K562 (cell line): ENCODE results near the gene NOL4. TPM values are rescaled to one million over a fixed set of nuclear protein-coding genes. Genes with fewer than 3 reads are reported as not detected.

ENCODE experiments used
- ATAC-seq: fragments of 200-7000 bp; cut with Tn5 transposase; 3 replicates; pipeline ENCODE4 v1.9.1; 2020; ENCODE audit warnings: moderate library complexity
- BruUV-seq: library from RNA; stranded (reverse); fragments of 400-500 nt; replicated peaks from 2 replicates; lab custom pipeline; 2021; lab: Mats Ljungman, UMichigan
- CTCF ChIA-PET: fragments of 300-600 bp; formaldehyde crosslinking; extraction: SDS; loops from one replicate; lab custom pipeline; 2021; ENCODE audit warnings: low intra/inter-chr PET ratio; lab: Yijun Ruan, JAX
- POLR2A ChIA-PET: fragments of 300-600, 350-650 bp; sonication (Branson Sonifier 250); formaldehyde crosslinking; extraction: SDS; loops from one replicate; lab custom pipeline; 2021; ENCODE audit warnings: antibody characterized with exemption, inconsistent platforms; lab: Yijun Ruan, JAX
- DNase-seq, 4 experiments: peaks; one replicate each; pipeline versions ENCODE4 v3.0.0 to v3.0.0-alpha.2; 2011 to 2018; ENCODE audit warnings: low spot score in 3 of 4, mixed read lengths in 3 of 4; ENCODE audit errors: extremely low read depth in 1 of 4
- FAIRE-seq: peaks from 2 replicates; lab custom pipeline; 2011; peaks lifted over from hg19 to GRCh38; lab: Jason Lieb, UNC
- H2AFZ ChIP-seq: 2 replicates; pipeline ENCODE4 v1.6.0; 2011; ENCODE audit warnings: low read depth, low read length, control low read depth, inconsistent platforms
- H3K27ac ChIP-seq: fragments of 200-600 bp; 3 replicates; pipeline ENCODE4 v1.8.0; 2011; ENCODE audit warnings: low read depth, mild to moderate bottlenecking, control low read depth, inconsistent platforms, low read length, moderate library complexity, mixed read lengths; ENCODE audit errors: extremely low read depth
- H3K27me3 ChIP-seq, 2 experiments: fragments of 300-600 bp in 1 of 2; 2 replicates in 1 of 2; 3 replicates in 1 of 2; pipeline versions ENCODE4 v1.6.0 to v1.8.0; 2011; ENCODE audit warnings: inconsistent platforms in 2 of 2, low read length in 2 of 2, mild to moderate bottlenecking in 1 of 2, mixed read lengths in 1 of 2, moderate library complexity in 1 of 2; ENCODE audit not compliant: control insufficient read depth in 2 of 2, insufficient read depth in 2 of 2
- H3K36me3 ChIP-seq: fragments of 300-600 bp; 3 replicates; pipeline ENCODE4 v1.8.0; 2011; ENCODE audit warnings: mild to moderate bottlenecking, low read length, inconsistent platforms; ENCODE audit not compliant: control insufficient read depth, insufficient read depth
- H3K4me1 ChIP-seq, 2 experiments: fragments of 200-600 bp in 1 of 2; replicated peaks in 1 of 2; 2 replicates in 1 of 2; 3 replicates in 1 of 2; pipeline versions ENCODE4 v1.5.1 to v1.8.0; 2011; ENCODE audit warnings: inconsistent platforms in 2 of 2, low read length in 2 of 2, mild to moderate bottlenecking in 1 of 2, mixed read lengths in 1 of 2, moderate library complexity in 1 of 2; ENCODE audit not compliant: control insufficient read depth in 2 of 2, insufficient read depth in 2 of 2
- H3K4me2 ChIP-seq: 2 replicates; pipeline ENCODE4 v1.6.1; 2011; ENCODE audit warnings: low read length, control low read depth, inconsistent platforms, mixed read lengths; ENCODE audit not compliant: insufficient read depth
- H3K4me3 ChIP-seq: fragments of 200-600 bp; sonication (generic), shearing (Covaris generic); 2 replicates; pipeline ENCODE4 v1.5.1; 2016; ENCODE audit warnings: control low read depth, inconsistent platforms
- H3K79me2 ChIP-seq: fragments of 200-600 bp; 3 replicates; pipeline ENCODE4 v1.8.0; 2011; ENCODE audit warnings: low read length, inconsistent platforms; ENCODE audit not compliant: control insufficient read depth, insufficient read depth
- H3K9ac ChIP-seq, 2 experiments: 2 replicates each; pipeline versions ENCODE4 v1.6.0 to v1.6.1; 2011; ENCODE audit warnings: low read depth in 2 of 2, low read length in 2 of 2, control low read depth in 1 of 2, inconsistent platforms in 1 of 2, mild to moderate bottlenecking in 1 of 2, mixed read lengths in 1 of 2; ENCODE audit not compliant: insufficient read depth in 1 of 2
- H3K9me1 ChIP-seq: one replicate; pipeline ENCODE4 v1.6.0; 2011; ENCODE audit warnings: inconsistent platforms, mild to moderate bottlenecking, low read length, moderate library complexity; ENCODE audit not compliant: control insufficient read depth, insufficient read depth
- H3K9me3 ChIP-seq: replicated peaks from 2 replicates; pipeline ENCODE4 v1.5.1; 2011; ENCODE audit warnings: low read depth, low read length, inconsistent platforms; ENCODE audit not compliant: control insufficient read depth, insufficient read depth
- H4K20me1 ChIP-seq: replicated peaks from 2 replicates; pipeline ENCODE4 v1.6.1; 2011; ENCODE audit warnings: low read length, inconsistent platforms, mixed read lengths; ENCODE audit not compliant: control insufficient read depth, insufficient read depth
- ETV6 ChIP-seq, 3 experiments: fragments of 150-350 bp in 1 of 3; sonication (generic) in 1 of 3; formaldehyde crosslinking in 1 of 3; IDR thresholded peaks; 2 replicates each; pipeline versions ENCODE4 v1.6.1 to v1.8.0; 2014 to 2022; ENCODE audit warnings: borderline replicate concordance in 2 of 3, low read depth in 2 of 3, antibody characterized with exemption in 1 of 3, low read length in 1 of 3, mild to moderate bottlenecking in 1 of 3, missing genetic modification reagents in 1 of 3
- HEY1 ChIP-seq: fragments of 250-450 bp; sonication (Bioruptor Pico); IDR thresholded peaks from 2 replicates; pipeline ENCODE4 v1.5.0; 2020; ENCODE audit warnings: mild to moderate bottlenecking, moderate library complexity, borderline replicate concordance
- MCM7 ChIP-seq, 2 experiments: fragments of 450-650 bp; IDR thresholded peaks; 2 replicates each; pipeline ENCODE4 v1.6.1; 2016 to 2018
- NR2C1 ChIP-seq, 2 experiments: fragments of 450-650 bp; IDR thresholded peaks; 2 replicates each; pipeline ENCODE4 v1.6.1; 2017; ENCODE audit warnings: mild to moderate bottlenecking in 2 of 2, antibody characterized with exemption in 1 of 2, inconsistent platforms in 1 of 2, missing compliant biosample characterization in 1 of 2, missing genetic modification characterization in 1 of 2
- PML ChIP-seq: IDR thresholded peaks from 2 replicates; pipeline ENCODE4 v1.6.1; 2012; ENCODE audit warnings: low read length, inconsistent platforms
- RFX7 ChIP-seq: fragments of 250-450 bp; sonication (Bioruptor Pico); IDR thresholded peaks from 2 replicates; pipeline ENCODE4 v1.5.1; 2021; ENCODE audit warnings: mild to moderate bottlenecking
- XRCC3 ChIP-seq: fragments of 450-650 bp; IDR thresholded peaks from 2 replicates; pipeline ENCODE4 v1.6.1; 2017; ENCODE audit warnings: mild to moderate bottlenecking, moderate library complexity
- WGBS: fragments of 100-300 bp; shearing (Covaris generic); methylation state at CpG from one replicate; pipeline ENCODE4 v1.1.6; 2016; ENCODE audit warnings: low coverage, mixed read lengths; ENCODE audit not compliant: insufficient coverage; ENCODE audit errors: missing lambda C conversion rate; 5-methylcytosine and 5-hydroxymethylcytosine counted together
- in situ Hi-C: fragments of 300-500 bp; cut with MboI; formaldehyde crosslinking; loops from 4 replicates; pipeline ENCODE4 v1.15.0; 2018; ENCODE audit warnings: inconsistent platforms, mixed read lengths
- intact Hi-C: fragments of 100-400 bp; cut with micrococcal nuclease; formaldehyde crosslinking; loops from 2 replicates; pipeline ENCODE4 v1.14.2; 2022
- polyA plus RNA-seq, 8 experiments: library from polyadenylated mRNA; depleted of rRNA in 4 of 8; stranded (reverse) in 5 of 8; unstranded in 3 of 8; fragments of >200 nt; fragmentation: Nextera tagmentation in 2 of 8; fragmentation: Illumina TruSeq in 1 of 8; extraction: Ambion mirVana in 2 of 8; extraction: Trizol in 1 of 8; gene quantifications; 2 replicates each; pipeline versions ENCODE4 v1.2.1 to v1.2.3, GENCODE V29; 2011 to 2014; ENCODE audit warnings: inconsistent platforms in 1 of 8, missing spikeins in 1 of 8
- total RNA-seq, 7 experiments: library from RNA; depleted of rRNA in 6 of 7; stranded (reverse); fragments of >200 nt in 6 of 7; fragmentation: Illumina TruSeq in 2 of 7; extraction: Trizol in 2 of 7; gene quantifications; 2 replicates each; pipeline versions ENCODE4 v1.2.1 to v1.2.3, GENCODE V29; 2011 to 2021; ENCODE audit warnings: low replicate concordance in 1 of 7
- TF ChIP-seq, protein P1 (sequence below): sonication (generic); formaldehyde crosslinking; IDR thresholded peaks from 2 replicates; pipeline ENCODE4 v1.8.1; 2022; ENCODE audit warnings: missing genetic modification reagents

NOL4 gene
- total and polyA plus RNA-seq, 9 of the 15 experiments (the other 6 are each of a cell fraction or from before 2014, with no cell fraction given) = not detected

DNA sequence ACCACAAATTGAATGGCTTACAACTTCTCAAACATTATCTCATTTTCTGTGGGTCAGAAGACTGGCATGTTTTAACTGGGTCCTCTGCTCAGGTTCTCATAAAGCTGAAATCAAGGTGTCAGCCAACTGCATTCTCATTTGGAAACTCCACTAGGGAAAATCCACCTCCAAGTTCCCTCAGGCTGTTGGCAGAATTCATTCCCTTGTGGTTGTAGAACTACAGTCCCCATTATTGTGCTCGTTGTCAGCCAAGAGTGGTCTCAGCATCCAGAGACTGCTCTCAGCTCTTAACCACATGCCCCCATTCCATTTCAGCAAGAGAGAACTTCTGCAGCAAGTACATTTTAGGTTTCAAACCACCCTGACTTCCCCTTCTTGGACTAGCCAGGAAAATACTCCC, 12.2 kb downstream of the NOL4 start:
- no peak for FAIRE-seq
- in situ Hi-C loops = loop anchor here (10.0 kb wide), 1 partner anchor 58 kb away; no protein-coding TSS in a partner anchor
- POLR2A ChIA-PET = no interaction called here

DNA sequence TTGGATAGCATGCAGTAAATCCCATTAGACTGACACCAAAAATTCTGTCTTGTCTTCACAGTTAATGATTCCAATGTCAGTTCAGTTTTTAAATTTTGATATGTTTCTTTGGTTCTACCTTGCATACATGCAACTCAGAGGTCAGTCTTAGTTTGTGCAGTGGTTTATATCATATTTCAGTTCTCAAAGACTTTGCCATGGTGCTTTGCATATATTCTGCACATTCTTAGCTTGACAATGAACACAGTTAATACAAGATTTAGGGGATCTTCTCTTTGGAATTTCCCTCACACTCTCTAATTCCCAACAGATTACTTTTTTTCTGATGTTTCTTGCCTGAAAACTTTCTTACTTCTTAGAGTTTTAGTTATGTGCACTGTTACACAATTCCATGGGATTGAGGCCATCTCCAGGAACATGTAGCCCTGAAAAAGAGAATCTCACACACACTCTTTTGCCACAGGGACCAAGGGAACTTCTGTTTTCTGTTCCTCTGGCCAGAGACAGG, 17.3 kb downstream of the NOL4 start:
- Histone ChIP-seq H2AFZ (no peak overlapping the region), H3K79me2 (no peaks in the 10 kb centered on the region), H3K27me3 (no peaks in the 10 kb centered on the region), H3K36me3 (no peaks in the 10 kb centered on the region), H3K4me3 (no peak overlapping the region), H3K9me3 (peaks cover 4% of the 10 kb centered on the region; the same call in 1 of the 2 replicates), H3K4me1 (no peaks in the 10 kb centered on the region), H3K4me2 (no peak overlapping the region), H3K27ac (no peak overlapping the region), H4K20me1 (no peaks in the 10 kb centered on the region), H3K9ac (no peak overlapping the region), H3K9me1 (no peaks in the 10 kb centered on the region)
- TF ChIP-seq XRCC3 = no peak
- no peak for TF ChIP-seq MCM7 (IDR thresholded peaks at IDR 0.05)
- no peak for TF ChIP-seq RFX7 (CRISPR knock-in tag)
- TF ChIP-seq NR2C1 (IDR thresholded peaks at IDR 0.05) = no peak
- TF ChIP-seq NR2C1 (tag; IDR thresholded peaks at IDR 0.05) = no peak
- TF ChIP-seq PML = no peak
- TF ChIP-seq HEY1 (CRISPR knock-in tag) = no peak
- BruUV-seq = no TSS peak
- in situ Hi-C loops = no loop called here
- ATAC-seq = no peak
- no peak for FAIRE-seq
- DNase-seq = no peak
- POLR2A ChIA-PET = no interaction called here
- CTCF ChIA-PET = no interaction called here
- intact Hi-C loops = no loop called here

More for the DNA sequence above, 12.2 kb downstream of the NOL4 start:
- TF ChIP-seq, protein P1, sequence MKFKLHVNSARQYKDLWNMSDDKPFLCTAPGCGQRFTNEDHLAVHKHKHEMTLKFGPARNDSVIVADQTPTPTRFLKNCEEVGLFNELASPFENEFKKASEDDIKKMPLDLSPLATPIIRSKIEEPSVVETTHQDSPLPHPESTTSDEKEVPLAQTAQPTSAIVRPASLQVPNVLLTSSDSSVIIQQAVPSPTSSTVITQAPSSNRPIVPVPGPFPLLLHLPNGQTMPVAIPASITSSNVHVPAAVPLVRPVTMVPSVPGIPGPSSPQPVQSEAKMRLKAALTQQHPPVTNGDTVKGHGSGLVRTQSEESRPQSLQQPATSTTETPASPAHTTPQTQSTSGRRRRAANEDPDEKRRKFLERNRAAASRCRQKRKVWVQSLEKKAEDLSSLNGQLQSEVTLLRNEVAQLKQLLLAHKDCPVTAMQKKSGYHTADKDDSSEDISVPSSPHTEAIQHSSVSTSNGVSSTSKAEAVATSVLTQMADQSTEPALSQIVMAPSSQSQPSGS (CRISPR knock-in tag) = no peak
- no peak for TF ChIP-seq ETV6 (IDR thresholded peaks at IDR 0.05; ENCODE audit: borderline replicate concordance in 1 of 2, low read depth in 2 of 2, low read length in 1 of 2)
- no peak for TF ChIP-seq ETV6 (CRISPR knock-in tag; IDR thresholded peaks at IDR 0.05; ENCODE audit: borderline replicate concordance)
- Histone ChIP-seq H3K36me3 (no peaks in the 10 kb centered on the region), H3K4me3 (no peak overlapping the region), H3K9ac (no peak overlapping the region), H3K4me1 (no peaks in the 10 kb centered on the region), H3K79me2 (no peaks in the 10 kb centered on the region), H2AFZ (no peak overlapping the region), H3K27me3 (no peaks in the 10 kb centered on the region), H3K9me1 (no peaks in the 10 kb centered on the region), H3K27ac (no peak overlapping the region), H3K9me3 (peaks cover 4% of the 10 kb centered on the region; the same call in 1 of the 2 replicates), H4K20me1 (no peaks in the 10 kb centered on the region), H3K4me2 (no peak overlapping the region)
- ATAC-seq = no peak
- CTCF ChIA-PET = no interaction called here
- 0% methylated on average over 1 of the region's 1 CpG for WGBS
- DNase-seq = no peak
- no TSS peak for BruUV-seq
- intact Hi-C loops = no loop called here
